AG04449 (cell line): ENCODE data around the gene TCF7L2.

Source experiments
- CTCF ChIA-PET: fragments of 350-600 bp; formaldehyde crosslinking; extraction: SDS; loops from one replicate; lab custom pipeline; 2021; ENCODE audit warnings: antibody characterized with exemption; lab: Yijun Ruan, JAX
- POLR2A ChIA-PET: fragments of 400-600, 350-600 bp; formaldehyde crosslinking; extraction: SDS; loops from one replicate; lab custom pipeline; 2020; ENCODE audit warnings: antibody characterized with exemption, inconsistent platforms; lab: Yijun Ruan, JAX
- DNase-seq: peaks from one replicate; pipeline ENCODE4 v3.0.0-alpha.2; 2010; ENCODE audit warnings: low read depth, low spot score
- H3K4me3 ChIP-seq: 2 replicates; pipeline ENCODE4 v1.5.1; 2011; ENCODE audit warnings: low read depth, mild to moderate bottlenecking, control low read depth, low read length
- CTCF ChIP-seq: IDR thresholded peaks from one replicate; pipeline ENCODE4 v1.5.1; 2011; ENCODE audit warnings: mild to moderate bottlenecking, moderate library complexity, low read length, control low read depth, inconsistent platforms; ENCODE audit not compliant: insufficient read depth; ENCODE audit errors: missing control alignments

TCF7L2 gene

GRCh38 chr10:112988839-112989406 is 38.9 kb downstream of the TCF7L2 start:
- no peak for TF ChIP-seq CTCF
- no peak overlapping the region for H3K4me3 ChIP-seq
- ChIA-PET CTCF (no interaction called here), POLR2A (no interaction called here)
- no peak for DNase-seq

DNA sequence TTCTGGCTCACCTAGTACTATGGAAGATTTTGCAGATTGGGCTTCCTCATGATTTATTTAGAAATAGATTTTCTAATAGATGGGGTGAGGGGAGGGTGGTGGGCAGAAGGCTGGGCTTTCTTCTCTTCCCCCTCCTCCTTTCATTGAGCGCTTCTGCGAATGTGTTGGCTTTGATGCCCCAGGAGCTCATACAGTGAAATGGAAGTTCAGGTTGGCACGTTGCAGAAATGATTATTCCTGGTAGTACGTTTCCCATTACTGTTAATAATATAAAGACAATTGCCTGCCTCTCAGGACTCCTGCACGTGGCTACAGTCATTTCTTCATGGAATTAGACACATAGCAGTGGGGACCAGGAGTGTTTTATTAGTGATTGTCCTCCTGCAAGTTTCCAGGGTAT is 39.8 kb downstream of the TCF7L2 start:
- no peak for TF ChIP-seq CTCF
- DNase-seq: no peak
- POLR2A ChIA-PET: no interaction called here
- H3K4me3 ChIP-seq: no peak overlapping the region
- CTCF ChIA-PET: interaction anchor here (0.9 kb wide), 1 partner anchor 10 kb away, joined by 3 read pairs; no protein-coding TSS in a partner anchor

DNA sequence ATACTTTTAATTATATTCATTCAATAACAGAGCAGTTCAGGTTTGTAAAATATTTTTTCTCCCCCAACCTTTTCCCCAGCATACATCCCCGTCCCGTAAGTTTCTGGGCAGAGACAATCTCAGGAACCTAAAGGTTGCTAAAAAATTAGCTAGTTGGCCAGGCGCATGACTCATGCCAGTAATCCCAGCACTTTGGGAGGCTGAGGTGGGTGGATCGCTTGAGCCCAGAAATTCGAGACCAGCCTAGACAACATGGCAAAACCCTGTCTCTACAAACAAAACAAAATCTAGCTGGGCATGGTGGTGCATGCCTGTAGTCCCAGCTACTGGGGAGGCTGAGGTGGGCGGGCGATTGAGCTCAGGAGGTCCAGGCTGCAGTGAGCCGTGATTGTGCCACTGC is 40.2 kb downstream of the TCF7L2 start:
- POLR2A ChIA-PET: no interaction called here
- CTCF ChIA-PET: interaction anchor here (0.9 kb wide), 1 partner anchor 10 kb away, joined by 3 read pairs; no protein-coding TSS in a partner anchor
- no peak for TF ChIP-seq CTCF
- H3K4me3 ChIP-seq: no peak overlapping the region
- DNase-seq: no peak

DNA sequence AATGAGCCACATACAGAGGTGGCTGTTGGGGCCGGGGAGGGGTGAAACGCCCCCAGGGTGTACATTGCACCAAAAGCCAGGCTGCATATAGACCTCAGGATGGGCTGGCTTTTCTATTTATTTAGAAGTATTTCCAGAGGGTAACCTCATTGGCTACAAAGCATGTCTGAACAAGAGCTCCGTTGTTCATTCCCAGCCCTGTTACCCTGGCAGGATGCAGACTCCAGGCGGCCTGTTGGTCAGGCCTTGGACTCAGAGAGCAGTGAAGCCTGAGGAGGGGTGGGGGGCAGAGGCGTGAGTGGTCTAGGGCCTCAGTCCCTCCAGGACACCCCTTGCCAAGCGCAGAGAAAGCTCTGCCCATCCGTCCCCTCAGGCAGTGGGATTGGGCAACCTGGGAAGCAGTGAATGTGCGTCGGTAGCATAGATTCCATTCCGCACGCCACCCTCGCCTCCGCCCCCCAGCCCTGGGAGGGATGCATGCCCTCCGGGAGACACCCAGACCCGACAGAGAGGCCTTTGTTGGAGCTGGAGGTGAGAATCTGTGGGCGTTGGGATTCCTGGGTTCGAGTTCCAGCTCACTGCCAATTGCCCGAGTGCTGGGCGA is 41.9 kb downstream of the TCF7L2 start:
- ChIA-PET POLR2A (no interaction called here), CTCF (interaction anchor here (0.6 kb wide), 1 partner anchor 11 kb away, joined by 3 read pairs; no protein-coding TSS in a partner anchor)
- no peak overlapping the region for H3K4me3 ChIP-seq
- no peak for TF ChIP-seq CTCF
- DNase-seq: no peak

DNA sequence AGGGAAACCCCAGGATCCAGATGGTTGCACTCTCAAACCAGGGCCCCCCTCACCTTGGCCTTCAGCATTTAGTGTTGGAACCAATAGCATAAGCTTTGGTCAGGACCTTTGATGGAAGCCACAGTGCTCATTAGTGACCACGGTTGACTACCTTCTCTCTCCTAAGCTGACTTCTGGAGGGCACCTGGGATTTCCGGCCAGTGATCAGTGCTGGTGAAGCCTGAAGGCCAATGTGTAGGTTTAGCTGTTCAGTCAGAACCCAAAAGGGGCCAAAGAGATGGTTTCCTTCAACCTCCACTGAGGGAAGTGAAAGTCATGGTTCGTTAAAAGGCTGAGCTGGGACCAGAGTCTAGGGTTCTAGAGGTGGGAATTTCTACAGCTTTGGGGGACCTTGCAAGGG is 46.4 kb downstream of the TCF7L2 start:
- CTCF ChIA-PET: no interaction called here
- DNase-seq: no peak
- TF ChIP-seq CTCF: no peak
- POLR2A ChIA-PET: no interaction called here
- H3K4me3 ChIP-seq: no peak overlapping the region

GRCh38 chr10:112999102-112999501 is 49.1 kb downstream of the TCF7L2 start:
- no peak overlapping the region for H3K4me3 ChIP-seq
- CTCF ChIA-PET: interaction anchor here (1.2 kb wide), 1 partner anchor 9 kb away, joined by 3 read pairs; no protein-coding TSS in a partner anchor

More at GRCh38 chr10:112999102-112999501, 49.1 kb downstream of the TCF7L2 start:
- TF ChIP-seq CTCF: no peak
- POLR2A ChIA-PET: no interaction called here
- DNase-seq: no peak
